ENCODE data around the gene SYVN1. TPM values are rescaled to one million over a fixed set of nuclear protein-coding genes. Genes with fewer than 3 reads are reported as not detected.

Gene SYVN1
- total and polyA plus RNA-seq, 2 donors (not counting 1 experiment from before 2014, with no cell fraction given): 187 to 282 TPM

DNA sequence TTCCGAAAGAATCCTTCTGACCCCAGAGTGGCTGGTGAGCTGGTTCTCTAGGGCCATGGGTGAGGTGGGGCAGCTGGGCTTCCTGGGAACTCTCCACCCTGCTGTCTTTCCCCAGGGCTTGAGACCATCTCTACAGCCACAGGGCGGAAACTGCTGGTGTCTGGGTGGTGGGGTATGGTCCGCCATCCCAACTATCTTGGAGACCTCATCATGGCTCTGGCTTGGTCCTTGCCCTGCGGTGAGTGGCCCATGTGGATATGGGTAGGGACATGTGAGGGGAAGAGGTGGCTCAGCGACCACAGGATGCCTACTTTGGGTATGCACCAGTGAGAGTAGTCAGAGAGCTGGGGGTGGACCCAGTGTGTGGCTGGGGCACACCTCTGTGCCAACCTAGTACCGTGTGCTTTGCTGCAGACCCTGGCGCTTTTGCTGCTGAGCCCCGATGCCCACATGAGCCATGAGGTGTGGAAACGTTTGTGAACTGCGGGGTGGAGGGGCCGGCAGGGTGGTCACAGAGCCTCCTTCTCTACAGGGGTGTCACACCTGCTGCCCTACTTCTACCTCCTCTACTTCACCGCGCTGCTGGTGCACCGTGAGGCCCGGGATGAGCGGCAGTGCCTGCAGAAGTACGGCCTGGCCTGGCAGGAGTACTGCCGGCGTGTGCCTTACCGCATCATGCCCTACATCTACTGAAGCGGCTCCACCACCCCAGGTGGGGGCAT, 18.8 kb downstream of the SYVN1 start:
- Mint-ChIP-seq H3K27me3 (no peaks in the 10 kb centered on the region), H3K4me1 (peaks cover 71% of the 10 kb centered on the region), H3K4me3 (peak overlapping the region; percentile 84), H3K9me3 (ENCODE audit: insufficient read depth) (no peaks in the 10 kb centered on the region), H3K27ac (peak overlapping the region; percentile 15)
- no peak overlapping the region for H3K27ac ChIP-seq (ENCODE audit: low read length in 2 of 2)
- peak; percentile 30 for DNase-seq
- H3K4me1 ChIP-seq (ENCODE audit: control insufficient read depth in 2 of 2, insufficient read depth in 2 of 2, low read length in 2 of 2): peaks cover 38 to 65% of the 10 kb centered on the region in 2 donors
- peak overlapping the region; percentile 96 for H3K4me2 ChIP-seq (replicated peaks; ENCODE audit: low read depth, low read length, poor library complexity, severe bottlenecking)
- intact Hi-C loops (cut with micrococcal nuclease): loop anchor here (5.0 to 10.0 kb wide), 4 partner anchors 201 to 499 kb away; partner anchors contain the start of genes ATG2A, MAP3K11, PCNX3 and SF1
- H2AFZ ChIP-seq (ENCODE audit: insufficient read depth, low read depth, low read length, poor library complexity, severe bottlenecking): no peak overlapping the region
- H3K79me2 ChIP-seq (ENCODE audit: control insufficient read depth, insufficient read depth, low read length): peaks cover 63% of the 10 kb centered on the region
- 93% methylated on average over 20 of the region's 21 CpGs for WGBS (ENCODE audit: insufficient coverage)
- ChIA-PET CTCF (interaction anchor here (0.9 to 3.8 kb wide), 4 partner anchors 17 to 268 kb away, joined by 5 to 24 read pairs (median 20); partner anchors contain the start of gene ARL2), POLR2A (interaction anchor here (0.9 to 1.5 kb wide), 2 partner anchors 65 to 66 kb away, joined by 3 read pairs; partner anchors contain the start of gene CAPN1)
- H3K36me3 ChIP-seq (replicated peaks in 1 of 2; ENCODE audit: control extremely low read depth in 1 of 2, control insufficient read depth in 1 of 2, extremely low read depth in 1 of 2, insufficient read depth in 2 of 2, low read length in 1 of 2): peaks cover 0 to 34% of the 10 kb centered on the region in 2 experiments
- no peak for ATAC-seq (ENCODE audit: low read depth)
- no peak overlapping the region for H3K4me3 ChIP-seq (ENCODE audit: control extremely low read depth in 1 of 5, extremely low read depth in 1 of 5, insufficient read depth in 1 of 5, low read depth in 2 of 5, low read length in 4 of 5)
- no peaks in the 10 kb centered on the region for H3K27me3 ChIP-seq (replicated peaks in 1 of 4; ENCODE audit: control extremely low read depth in 1 of 4, control insufficient read depth in 3 of 4, insufficient read depth in 4 of 4, low read length in 3 of 4)
- peaks cover 40% of the 10 kb centered on the region for H4K20me1 ChIP-seq (ENCODE audit: control insufficient read depth, insufficient read depth, low read length, poor library complexity, severe bottlenecking)
- H3K9me3 ChIP-seq (ENCODE audit: control extremely low read depth in 1 of 3, control insufficient read depth in 2 of 3, insufficient read depth in 1 of 3, low read length in 2 of 3): no peaks in the 10 kb centered on the region
- H3K9ac ChIP-seq (ENCODE audit: low read length): no peak overlapping the region
- TF ChIP-seq EZH2 (IDR thresholded peaks at IDR 0.05; ENCODE audit: borderline replicate concordance, insufficient read depth, low read depth, low read length, poor library complexity, severe bottlenecking): no peak
- TF ChIP-seq, protein P1, sequence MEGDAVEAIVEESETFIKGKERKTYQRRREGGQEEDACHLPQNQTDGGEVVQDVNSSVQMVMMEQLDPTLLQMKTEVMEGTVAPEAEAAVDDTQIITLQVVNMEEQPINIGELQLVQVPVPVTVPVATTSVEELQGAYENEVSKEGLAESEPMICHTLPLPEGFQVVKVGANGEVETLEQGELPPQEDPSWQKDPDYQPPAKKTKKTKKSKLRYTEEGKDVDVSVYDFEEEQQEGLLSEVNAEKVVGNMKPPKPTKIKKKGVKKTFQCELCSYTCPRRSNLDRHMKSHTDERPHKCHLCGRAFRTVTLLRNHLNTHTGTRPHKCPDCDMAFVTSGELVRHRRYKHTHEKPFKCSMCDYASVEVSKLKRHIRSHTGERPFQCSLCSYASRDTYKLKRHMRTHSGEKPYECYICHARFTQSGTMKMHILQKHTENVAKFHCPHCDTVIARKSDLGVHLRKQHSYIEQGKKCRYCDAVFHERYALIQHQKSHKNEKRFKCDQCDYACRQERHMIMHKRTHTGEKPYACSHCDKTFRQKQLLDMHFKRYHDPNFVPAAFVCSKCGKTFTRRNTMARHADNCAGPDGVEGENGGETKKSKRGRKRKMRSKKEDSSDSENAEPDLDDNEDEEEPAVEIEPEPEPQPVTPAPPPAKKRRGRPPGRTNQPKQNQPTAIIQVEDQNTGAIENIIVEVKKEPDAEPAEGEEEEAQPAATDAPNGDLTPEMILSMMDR (IDR thresholded peaks at IDR 0.05): no peak
